Measurements from ENCODE around the gene E2F6. TPM values are rescaled to one million over a fixed set of nuclear protein-coding genes. Genes with fewer than 3 reads are reported as not detected.

The E2F6 gene
- total and polyA plus RNA-seq, 2 of the 8 experiments (the other 6 are each of a cell fraction or from before 2014, with no cell fraction given) = 8.3 to 14.9 TPM

- no peak for TF ChIP-seq ATF2 (IDR thresholded peaks at IDR 0.05; ENCODE audit: low read length)
- no peak for TF ChIP-seq JUN (IDR thresholded peaks at IDR 0.05; ENCODE audit: low read depth, low read length)
- no peak for TF ChIP-seq HDAC6 (IDR thresholded peaks at IDR 0.05; ENCODE audit: low read depth, low read length)
- TF ChIP-seq SP4 (IDR thresholded peaks at IDR 0.05; ENCODE audit: low read length) = no peak
- TF ChIP-seq RNF2 (IDR thresholded peaks at IDR 0.05; ENCODE audit: borderline replicate concordance, low read depth, low read length, missing control alignments, poor library complexity, severe bottlenecking) = no peak
- TF ChIP-seq GTF2F1 (IDR thresholded peaks at IDR 0.05; ENCODE audit: borderline replicate concordance, low read depth, low read length) = no peak
Measured at GRCh38 chr2:11414372-11415124, 51.4 kb downstream of the E2F6 start (continued).

Data from H1 (cell line).